HepG2 (cell line): ENCODE results near the gene DIP2C.

Experiments
- CHCHD3 ChIP-seq: sonication (generic); formaldehyde crosslinking; IDR thresholded peaks from 2 replicates; pipeline ENCODE4 v1.8.0; 2022; ENCODE audit warnings: mild to moderate bottlenecking, missing genetic modification reagents, moderate library complexity
- CREB1 ChIP-seq, 2 experiments: fragments of 450-650 bp in 1 of 2; IDR thresholded peaks; 2 replicates each; pipeline ENCODE4 v1.6.1; 2016 to 2017; ENCODE audit warnings: control low read depth in 1 of 2, mild to moderate bottlenecking in 1 of 2, missing compliant biosample characterization in 1 of 2, missing genetic modification characterization in 1 of 2
- JUN ChIP-seq: sonication (generic); formaldehyde crosslinking; IDR thresholded peaks from 2 replicates; pipeline ENCODE4 v1.4.0; 2020; ENCODE audit warnings: mild to moderate bottlenecking, missing genetic modification reagents
- KDM1A ChIP-seq: IDR thresholded peaks from 2 replicates; pipeline ENCODE4 v1.6.1; 2016; ENCODE audit warnings: missing compliant biosample characterization
- SIN3A ChIP-seq: IDR thresholded peaks from 2 replicates; pipeline ENCODE4 v1.6.1; 2011; ENCODE audit warnings: low read depth, mild to moderate bottlenecking, control low read depth, low read length, borderline replicate concordance
- SP1 ChIP-seq, 2 experiments: fragments of 450-650 bp in 1 of 2; sonication (generic) in 1 of 2; formaldehyde crosslinking in 1 of 2; IDR thresholded peaks; 2 replicates each; pipeline versions ENCODE4 v1.4.0 to v1.6.1; 2016 to 2020; ENCODE audit warnings: missing genetic modification reagents in 1 of 2
- SP4 ChIP-seq: sonication (generic); formaldehyde crosslinking; IDR thresholded peaks from 2 replicates; pipeline ENCODE4 v1.8.1; 2023; ENCODE audit warnings: mild to moderate bottlenecking, missing genetic modification reagents
- TARDBP ChIP-seq: sonication (generic); formaldehyde crosslinking; IDR thresholded peaks from 2 replicates; pipeline ENCODE4 v1.8.0; 2022; ENCODE audit warnings: mild to moderate bottlenecking, missing genetic modification reagents
- ZFP1 ChIP-seq: IDR thresholded peaks from 2 replicates; pipeline ENCODE4 v1.6.1; 2016
- TF ChIP-seq, protein P1 (sequence below): sonication (generic); formaldehyde crosslinking; IDR thresholded peaks from 2 replicates; pipeline ENCODE4 v1.5.0; 2020; ENCODE audit warnings: mild to moderate bottlenecking, missing genetic modification reagents, moderate library complexity
- TF ChIP-seq, protein P2 (sequence below), 2 experiments: sonication (generic) in 1 of 2; formaldehyde crosslinking in 1 of 2; IDR thresholded peaks; 2 replicates each; pipeline versions ENCODE4 v1.5.1 to v1.6.1; 2011 to 2020; ENCODE audit warnings: borderline replicate concordance in 1 of 2, low read depth in 1 of 2, low read length in 1 of 2, mild to moderate bottlenecking in 1 of 2, missing genetic modification reagents in 1 of 2, moderate library complexity in 1 of 2
- TF ChIP-seq, protein P3 (sequence below): sonication (generic); formaldehyde crosslinking; IDR thresholded peaks from 2 replicates; pipeline ENCODE4 v1.4.0; 2020; ENCODE audit warnings: missing genetic modification reagents
- TF ChIP-seq, protein P4 (sequence below): sonication (generic); formaldehyde crosslinking; IDR thresholded peaks from 2 replicates; pipeline ENCODE4 v1.4.0; 2020; ENCODE audit warnings: missing genetic modification reagents, borderline replicate concordance

DNA sequence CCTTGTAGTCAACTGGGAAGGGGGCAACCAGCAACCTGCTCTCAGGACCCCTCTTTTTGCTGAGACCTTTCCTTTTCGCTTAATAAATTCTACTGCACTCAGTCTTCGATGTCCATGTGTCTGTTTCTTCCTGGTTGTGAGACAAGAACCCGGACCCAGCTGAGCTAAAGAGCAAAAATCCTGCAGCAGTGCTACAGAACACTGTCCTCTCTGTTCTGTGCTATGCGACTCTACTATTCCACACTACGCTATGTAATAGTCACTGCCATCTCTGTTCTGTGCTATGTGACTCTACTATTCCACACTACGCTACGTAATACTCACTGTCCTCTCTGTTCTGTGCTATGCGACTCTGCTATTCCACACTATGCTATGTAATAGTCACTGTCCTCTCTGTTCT is 34.3 kb downstream of the DIP2C start:
- TF ChIP-seq ZFP1 (CRISPR knock-in tag), result no peak
- TF ChIP-seq, protein P1, sequence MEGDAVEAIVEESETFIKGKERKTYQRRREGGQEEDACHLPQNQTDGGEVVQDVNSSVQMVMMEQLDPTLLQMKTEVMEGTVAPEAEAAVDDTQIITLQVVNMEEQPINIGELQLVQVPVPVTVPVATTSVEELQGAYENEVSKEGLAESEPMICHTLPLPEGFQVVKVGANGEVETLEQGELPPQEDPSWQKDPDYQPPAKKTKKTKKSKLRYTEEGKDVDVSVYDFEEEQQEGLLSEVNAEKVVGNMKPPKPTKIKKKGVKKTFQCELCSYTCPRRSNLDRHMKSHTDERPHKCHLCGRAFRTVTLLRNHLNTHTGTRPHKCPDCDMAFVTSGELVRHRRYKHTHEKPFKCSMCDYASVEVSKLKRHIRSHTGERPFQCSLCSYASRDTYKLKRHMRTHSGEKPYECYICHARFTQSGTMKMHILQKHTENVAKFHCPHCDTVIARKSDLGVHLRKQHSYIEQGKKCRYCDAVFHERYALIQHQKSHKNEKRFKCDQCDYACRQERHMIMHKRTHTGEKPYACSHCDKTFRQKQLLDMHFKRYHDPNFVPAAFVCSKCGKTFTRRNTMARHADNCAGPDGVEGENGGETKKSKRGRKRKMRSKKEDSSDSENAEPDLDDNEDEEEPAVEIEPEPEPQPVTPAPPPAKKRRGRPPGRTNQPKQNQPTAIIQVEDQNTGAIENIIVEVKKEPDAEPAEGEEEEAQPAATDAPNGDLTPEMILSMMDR (CRISPR knock-in tag), result no peak
- TF ChIP-seq KDM1A, result no peak
- no peak for TF ChIP-seq SIN3A
- no peak for TF ChIP-seq TARDBP (CRISPR knock-in tag)
- TF ChIP-seq SP1 (IDR thresholded peaks at IDR 0.05), result no peak
- no peak for TF ChIP-seq SP1 (CRISPR knock-in tag; IDR thresholded peaks at IDR 0.05)
- no peak for TF ChIP-seq CHCHD3 (CRISPR knock-in tag)
- TF ChIP-seq JUN, result no peak
- TF ChIP-seq SP4 (CRISPR knock-in tag), result no peak
- TF ChIP-seq, protein P2, sequence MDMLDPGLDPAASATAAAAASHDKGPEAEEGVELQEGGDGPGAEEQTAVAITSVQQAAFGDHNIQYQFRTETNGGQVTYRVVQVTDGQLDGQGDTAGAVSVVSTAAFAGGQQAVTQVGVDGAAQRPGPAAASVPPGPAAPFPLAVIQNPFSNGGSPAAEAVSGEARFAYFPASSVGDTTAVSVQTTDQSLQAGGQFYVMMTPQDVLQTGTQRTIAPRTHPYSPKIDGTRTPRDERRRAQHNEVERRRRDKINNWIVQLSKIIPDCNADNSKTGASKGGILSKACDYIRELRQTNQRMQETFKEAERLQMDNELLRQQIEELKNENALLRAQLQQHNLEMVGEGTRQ (IDR thresholded peaks at IDR 0.05; ENCODE audit: low read depth, low read length), result no peak
- TF ChIP-seq, protein P2 (CRISPR knock-in tag; IDR thresholded peaks at IDR 0.05; ENCODE audit: borderline replicate concordance), result no peak
- TF ChIP-seq, protein P3, sequence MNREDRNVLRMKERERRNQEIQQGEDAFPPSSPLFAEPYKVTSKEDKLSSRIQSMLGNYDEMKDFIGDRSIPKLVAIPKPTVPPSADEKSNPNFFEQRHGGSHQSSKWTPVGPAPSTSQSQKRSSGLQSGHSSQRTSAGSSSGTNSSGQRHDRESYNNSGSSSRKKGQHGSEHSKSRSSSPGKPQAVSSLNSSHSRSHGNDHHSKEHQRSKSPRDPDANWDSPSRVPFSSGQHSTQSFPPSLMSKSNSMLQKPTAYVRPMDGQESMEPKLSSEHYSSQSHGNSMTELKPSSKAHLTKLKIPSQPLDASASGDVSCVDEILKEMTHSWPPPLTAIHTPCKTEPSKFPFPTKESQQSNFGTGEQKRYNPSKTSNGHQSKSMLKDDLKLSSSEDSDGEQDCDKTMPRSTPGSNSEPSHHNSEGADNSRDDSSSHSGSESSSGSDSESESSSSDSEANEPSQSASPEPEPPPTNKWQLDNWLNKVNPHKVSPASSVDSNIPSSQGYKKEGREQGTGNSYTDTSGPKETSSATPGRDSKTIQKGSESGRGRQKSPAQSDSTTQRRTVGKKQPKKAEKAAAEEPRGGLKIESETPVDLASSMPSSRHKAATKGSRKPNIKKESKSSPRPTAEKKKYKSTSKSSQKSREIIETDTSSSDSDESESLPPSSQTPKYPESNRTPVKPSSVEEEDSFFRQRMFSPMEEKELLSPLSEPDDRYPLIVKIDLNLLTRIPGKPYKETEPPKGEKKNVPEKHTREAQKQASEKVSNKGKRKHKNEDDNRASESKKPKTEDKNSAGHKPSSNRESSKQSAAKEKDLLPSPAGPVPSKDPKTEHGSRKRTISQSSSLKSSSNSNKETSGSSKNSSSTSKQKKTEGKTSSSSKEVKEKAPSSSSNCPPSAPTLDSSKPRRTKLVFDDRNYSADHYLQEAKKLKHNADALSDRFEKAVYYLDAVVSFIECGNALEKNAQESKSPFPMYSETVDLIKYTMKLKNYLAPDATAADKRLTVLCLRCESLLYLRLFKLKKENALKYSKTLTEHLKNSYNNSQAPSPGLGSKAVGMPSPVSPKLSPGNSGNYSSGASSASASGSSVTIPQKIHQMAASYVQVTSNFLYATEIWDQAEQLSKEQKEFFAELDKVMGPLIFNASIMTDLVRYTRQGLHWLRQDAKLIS (CRISPR knock-in tag), result no peak
- no peak for TF ChIP-seq CREB1 (IDR thresholded peaks at IDR 0.05)
- no peak for TF ChIP-seq CREB1 (CRISPR knock-in tag; IDR thresholded peaks at IDR 0.05)
- TF ChIP-seq, protein P4, sequence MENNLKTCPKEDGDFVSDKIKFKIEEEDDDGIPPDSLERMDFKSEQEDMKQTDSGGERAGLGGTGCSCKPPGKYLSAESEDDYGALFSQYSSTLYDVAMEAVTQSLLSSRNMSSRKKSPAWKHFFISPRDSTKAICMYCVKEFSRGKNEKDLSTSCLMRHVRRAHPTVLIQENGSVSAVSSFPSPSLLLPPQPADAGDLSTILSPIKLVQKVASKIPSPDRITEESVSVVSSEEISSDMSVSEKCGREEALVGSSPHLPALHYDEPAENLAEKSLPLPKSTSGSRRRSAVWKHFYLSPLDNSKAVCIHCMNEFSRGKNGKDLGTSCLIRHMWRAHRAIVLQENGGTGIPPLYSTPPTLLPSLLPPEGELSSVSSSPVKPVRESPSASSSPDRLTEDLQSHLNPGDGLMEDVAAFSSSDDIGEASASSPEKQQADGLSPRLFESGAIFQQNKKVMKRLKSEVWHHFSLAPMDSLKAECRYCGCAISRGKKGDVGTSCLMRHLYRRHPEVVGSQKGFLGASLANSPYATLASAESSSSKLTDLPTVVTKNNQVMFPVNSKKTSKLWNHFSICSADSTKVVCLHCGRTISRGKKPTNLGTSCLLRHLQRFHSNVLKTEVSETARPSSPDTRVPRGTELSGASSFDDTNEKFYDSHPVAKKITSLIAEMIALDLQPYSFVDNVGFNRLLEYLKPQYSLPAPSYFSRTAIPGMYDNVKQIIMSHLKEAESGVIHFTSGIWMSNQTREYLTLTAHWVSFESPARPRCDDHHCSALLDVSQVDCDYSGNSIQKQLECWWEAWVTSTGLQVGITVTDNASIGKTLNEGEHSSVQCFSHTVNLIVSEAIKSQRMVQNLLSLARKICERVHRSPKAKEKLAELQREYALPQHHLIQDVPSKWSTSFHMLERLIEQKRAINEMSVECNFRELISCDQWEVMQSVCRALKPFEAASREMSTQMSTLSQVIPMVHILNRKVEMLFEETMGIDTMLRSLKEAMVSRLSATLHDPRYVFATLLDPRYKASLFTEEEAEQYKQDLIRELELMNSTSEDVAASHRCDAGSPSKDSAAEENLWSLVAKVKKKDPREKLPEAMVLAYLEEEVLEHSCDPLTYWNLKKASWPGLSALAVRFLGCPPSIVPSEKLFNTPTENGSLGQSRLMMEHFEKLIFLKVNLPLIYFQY, result no peak
